Measurements from ENCODE around the gene ZNF18.

ZNF18 gene

GRCh38 chr17:12022310-12022709 lies 25.0 kb upstream of the ZNF18 start:
- Histone ChIP-seq H3K27me3 (ENCODE audit: insufficient read depth, low read length, poor library complexity) (no peaks in the 10 kb centered on the region), H3K4me1 (ENCODE audit: control insufficient read depth, low read depth, low read length) (peaks cover 2% of the 10 kb centered on the region), H4K8ac (ENCODE audit: low read depth, low read length) (no peak overlapping the region), H2BK120ac (ENCODE audit: low read depth, low read length) (no peak overlapping the region), H3K79me1 (ENCODE audit: low read length) (peaks cover 7% of the 10 kb centered on the region), H3K27ac (ENCODE audit: low read depth, low read length) (no peak overlapping the region), H2BK5ac (ENCODE audit: low read length) (no peak overlapping the region), H3K9ac (ENCODE audit: low read length) (no peak overlapping the region), H3K36me3 (ENCODE audit: control insufficient read depth, insufficient read depth, low read length) (no peaks in the 10 kb centered on the region), H2AK5ac (ENCODE audit: low read length) (no peak overlapping the region), H3K79me2 (ENCODE audit: control insufficient read depth, insufficient read depth, low read length) (peaks cover 44% of the 10 kb centered on the region), H3K18ac (ENCODE audit: low read length) (no peak overlapping the region), H4K5ac (ENCODE audit: low read length) (no peak overlapping the region), H3K4ac (ENCODE audit: low read depth, low read length) (no peak overlapping the region), H3K4me2 (ENCODE audit: low read length) (no peak overlapping the region), H3K4me3 (ENCODE audit: low read length) (no peak overlapping the region), H3K56ac (ENCODE audit: low read length) (no peak overlapping the region), H3K23ac (ENCODE audit: low read length) (no peak overlapping the region), H2BK15ac (replicated peaks; ENCODE audit: low read depth) (no peak overlapping the region)
- whole genome bisulfite sequencing (ENCODE audit: extremely low coverage, insufficient coverage, low lambda C conversion rate), result no CpG with 5 or more reads among the region's 2 CpGs
- DNase-seq, result no peak

- WGBS (ENCODE audit: extremely low coverage, insufficient coverage, low lambda C conversion rate), result no CpG with 5 or more reads among the region's 3 CpGs
- peaks cover 40% of the 10 kb centered on the region for H3K79me2 ChIP-seq (ENCODE audit: control insufficient read depth, insufficient read depth, low read length)
These were observed 24.4 kb upstream of the ZNF18 start for GRCh38 chr17:12021623-12022140.

GRCh38 chr17:12020642-12021622 lies 23.7 kb upstream of the ZNF18 start, which contains the start of gene MAP2K4:
MAP2K4 (plus strand) TSS chr17:12020877; CDS start chr17:12020887, 10 bp downstream.
- H3K23ac ChIP-seq (ENCODE audit: low read length), result no peak within 1 kb of the TSS
- DNase-seq, result peak; percentile 93
- H2BK5ac ChIP-seq (ENCODE audit: low read length), result no peak within 1 kb of the TSS
- no peaks in the 10 kb centered on the region for H3K27me3 ChIP-seq (ENCODE audit: insufficient read depth, low read length, poor library complexity)
- H3K56ac ChIP-seq (ENCODE audit: low read length), result peak within 1 kb of the TSS; percentile 89
- peak within 1 kb of the TSS; percentile 70 for H4K8ac ChIP-seq (ENCODE audit: low read depth, low read length)
- peak within 1 kb of the TSS; percentile 79 for H2BK120ac ChIP-seq (ENCODE audit: low read depth, low read length)
- peak within 1 kb of the TSS; percentile 63 for H3K4me3 ChIP-seq (ENCODE audit: low read length)
- H3K4me1 ChIP-seq (ENCODE audit: control insufficient read depth, low read depth, low read length), result peaks cover 2% of the 10 kb centered on the region
- peak within 1 kb of the TSS; percentile 92 for H3K27ac ChIP-seq (ENCODE audit: low read depth, low read length)
- peaks cover 34% of the 10 kb centered on the region for H3K79me2 ChIP-seq (ENCODE audit: control insufficient read depth, insufficient read depth, low read length)
- H3K4me2 ChIP-seq (ENCODE audit: low read length), result peak within 1 kb of the TSS; percentile 57
- H4K5ac ChIP-seq (ENCODE audit: low read length), result no peak within 1 kb of the TSS
- peak within 1 kb of the TSS; percentile 75 for H3K4ac ChIP-seq (ENCODE audit: low read depth, low read length)
- H3K9ac ChIP-seq (ENCODE audit: low read length), result peak within 1 kb of the TSS; percentile 80
- H3K36me3 ChIP-seq (ENCODE audit: control insufficient read depth, insufficient read depth, low read length), result no peaks in the 10 kb centered on the region
- WGBS (ENCODE audit: extremely low coverage, insufficient coverage, low lambda C conversion rate), result no CpG with 5 or more reads among the region's 123 CpGs
- H3K79me1 ChIP-seq (ENCODE audit: low read length), result peaks cover 7% of the 10 kb centered on the region
- no peak within 1 kb of the TSS for H2BK15ac ChIP-seq (replicated peaks; ENCODE audit: low read depth)
- no peak within 1 kb of the TSS for H2AK5ac ChIP-seq (ENCODE audit: low read length)
- H3K18ac ChIP-seq (ENCODE audit: low read length), result peak within 1 kb of the TSS; percentile 99

More at GRCh38 chr17:12021623-12022140, 24.4 kb upstream of the ZNF18 start:
- H3K27ac ChIP-seq (ENCODE audit: low read depth, low read length), result no peak overlapping the region
- DNase-seq, result no peak
- H3K79me1 ChIP-seq (ENCODE audit: low read length), result peaks cover 7% of the 10 kb centered on the region
- peak overlapping the region; percentile 57 for H3K4me2 ChIP-seq (ENCODE audit: low read length)
- no peak overlapping the region for H2BK120ac ChIP-seq (ENCODE audit: low read depth, low read length)
- H3K27me3 ChIP-seq (ENCODE audit: insufficient read depth, low read length, poor library complexity), result no peaks in the 10 kb centered on the region
- H3K9ac ChIP-seq (ENCODE audit: low read length), result peak overlapping the region; percentile 80
- H2BK5ac ChIP-seq (ENCODE audit: low read length), result no peak overlapping the region
- H2AK5ac ChIP-seq (ENCODE audit: low read length), result no peak overlapping the region
- H2BK15ac ChIP-seq (replicated peaks; ENCODE audit: low read depth), result no peak overlapping the region
- H4K5ac ChIP-seq (ENCODE audit: low read length), result no peak overlapping the region
- H3K4me1 ChIP-seq (ENCODE audit: control insufficient read depth, low read depth, low read length), result peaks cover 2% of the 10 kb centered on the region
- peak overlapping the region; percentile 99 for H3K18ac ChIP-seq (ENCODE audit: low read length)
- peak overlapping the region; percentile 63 for H3K4me3 ChIP-seq (ENCODE audit: low read length)
- H3K36me3 ChIP-seq (ENCODE audit: control insufficient read depth, insufficient read depth, low read length), result no peaks in the 10 kb centered on the region
- no peak overlapping the region for H4K8ac ChIP-seq (ENCODE audit: low read depth, low read length)
- H3K23ac ChIP-seq (ENCODE audit: low read length), result no peak overlapping the region
- H3K56ac ChIP-seq (ENCODE audit: low read length), result peak overlapping the region; percentile 89
- H3K4ac ChIP-seq (ENCODE audit: low read depth, low read length), result no peak overlapping the region

GRCh38 chr17:12007466-12007865 lies 10.2 kb upstream of the ZNF18 start:
- Histone ChIP-seq H3K56ac (ENCODE audit: low read length) (no peak overlapping the region), H2BK120ac (ENCODE audit: low read depth, low read length) (no peak overlapping the region)

GRCh38 chr17:11999696-12000095 lies 2.4 kb upstream of the ZNF18 start:
- Histone ChIP-seq H3K23ac (ENCODE audit: low read length) (no peak overlapping the region), H4K5ac (ENCODE audit: low read length) (no peak overlapping the region), H2AK5ac (ENCODE audit: low read length) (no peak overlapping the region), H2BK15ac (replicated peaks; ENCODE audit: low read depth) (no peak overlapping the region), H3K4me3 (ENCODE audit: low read length) (no peak overlapping the region), H3K27ac (ENCODE audit: low read depth, low read length) (no peak overlapping the region), H3K18ac (ENCODE audit: low read length) (no peak overlapping the region), H4K8ac (ENCODE audit: low read depth, low read length) (no peak overlapping the region), H2BK120ac (ENCODE audit: low read depth, low read length) (no peak overlapping the region), H3K79me2 (ENCODE audit: control insufficient read depth, insufficient read depth, low read length) (no peaks in the 10 kb centered on the region), H3K4ac (ENCODE audit: low read depth, low read length) (no peak overlapping the region), H2BK5ac (ENCODE audit: low read length) (no peak overlapping the region), H3K27me3 (ENCODE audit: insufficient read depth, low read length, poor library complexity) (no peaks in the 10 kb centered on the region), H3K56ac (ENCODE audit: low read length) (no peak overlapping the region), H3K79me1 (ENCODE audit: low read length) (no peaks in the 10 kb centered on the region), H3K9ac (ENCODE audit: low read length) (no peak overlapping the region), H3K36me3 (ENCODE audit: control insufficient read depth, insufficient read depth, low read length) (no peaks in the 10 kb centered on the region), H3K4me1 (ENCODE audit: control insufficient read depth, low read depth, low read length) (peaks cover 2% of the 10 kb centered on the region), H3K4me2 (ENCODE audit: low read length) (no peak overlapping the region)
- DNase-seq, result no peak
- no CpG with 5 or more reads among the region's 5 CpGs for WGBS (ENCODE audit: extremely low coverage, insufficient coverage, low lambda C conversion rate)

More at GRCh38 chr17:12007466-12007865, 10.2 kb upstream of the ZNF18 start:
- no peaks in the 10 kb centered on the region for H3K79me1 ChIP-seq (ENCODE audit: low read length)
- H2BK15ac ChIP-seq (replicated peaks; ENCODE audit: low read depth), result no peak overlapping the region
- H3K4ac ChIP-seq (ENCODE audit: low read depth, low read length), result no peak overlapping the region
- no peaks in the 10 kb centered on the region for H3K4me1 ChIP-seq (ENCODE audit: control insufficient read depth, low read depth, low read length)
- H4K8ac ChIP-seq (ENCODE audit: low read depth, low read length), result no peak overlapping the region
- H4K5ac ChIP-seq (ENCODE audit: low read length), result no peak overlapping the region
- H3K27me3 ChIP-seq (ENCODE audit: insufficient read depth, low read length, poor library complexity), result no peaks in the 10 kb centered on the region
- H2BK5ac ChIP-seq (ENCODE audit: low read length), result no peak overlapping the region
- no peak overlapping the region for H3K4me3 ChIP-seq (ENCODE audit: low read length)
- no peak overlapping the region for H3K23ac ChIP-seq (ENCODE audit: low read length)
- no peak overlapping the region for H3K18ac ChIP-seq (ENCODE audit: low read length)
- no peak for DNase-seq
- no peak overlapping the region for H2AK5ac ChIP-seq (ENCODE audit: low read length)
- no peak overlapping the region for H3K4me2 ChIP-seq (ENCODE audit: low read length)
- H3K9ac ChIP-seq (ENCODE audit: low read length), result no peak overlapping the region
- no CpG with 5 or more reads among the region's 5 CpGs for WGBS (ENCODE audit: extremely low coverage, insufficient coverage, low lambda C conversion rate)
- no peak overlapping the region for H3K27ac ChIP-seq (ENCODE audit: low read depth, low read length)
- H3K36me3 ChIP-seq (ENCODE audit: control insufficient read depth, insufficient read depth, low read length), result no peaks in the 10 kb centered on the region
- no peaks in the 10 kb centered on the region for H3K79me2 ChIP-seq (ENCODE audit: control insufficient read depth, insufficient read depth, low read length)

Measured in mesendoderm (in vitro differentiated cells).